Endothelial cell (in vitro differentiated cells): ENCODE data around the gene FSCN2. TPM values are rescaled to one million over a fixed set of nuclear protein-coding genes. Genes with fewer than 3 reads are reported as not detected.

Experiments
- DNase-seq: peaks from one replicate; pipeline ENCODE4 v3.0.0; 2021; ENCODE audit warnings: low spot score
- H3K27ac Mint-ChIP-seq: one replicate; pipeline ENCODE4 v1.8.0; 2021; ENCODE audit warnings: mixed read lengths, inconsistent platforms; ENCODE audit not compliant: unreplicated experiment
- H3K27me3 Mint-ChIP-seq: one replicate; pipeline ENCODE4 v1.8.0; 2021; ENCODE audit warnings: mild to moderate bottlenecking, moderate library complexity, mixed read lengths, inconsistent platforms; ENCODE audit not compliant: unreplicated experiment
- H3K36me3 Mint-ChIP-seq: one replicate; pipeline ENCODE4 v1.8.0; 2021; ENCODE audit warnings: mild to moderate bottlenecking, low read depth, mixed read lengths, inconsistent platforms; ENCODE audit not compliant: unreplicated experiment
- H3K4me1 Mint-ChIP-seq: one replicate; pipeline ENCODE4 v1.8.0; 2021; ENCODE audit warnings: mild to moderate bottlenecking, mixed read lengths, inconsistent platforms; ENCODE audit not compliant: unreplicated experiment
- H3K4me3 Mint-ChIP-seq: one replicate; pipeline ENCODE4 v1.8.0; 2021; ENCODE audit warnings: mild to moderate bottlenecking, mixed read lengths, inconsistent platforms; ENCODE audit not compliant: unreplicated experiment
- H3K9me3 Mint-ChIP-seq: one replicate; pipeline ENCODE4 v1.8.0; 2021; ENCODE audit warnings: mixed read lengths, inconsistent platforms; ENCODE audit not compliant: unreplicated experiment
- CTCF ChIP-seq: fragments of 200-600 bp; sonication (generic); IDR thresholded peaks from one replicate; pipeline ENCODE4 v1.5.0; 2021; ENCODE audit warnings: antibody characterized with exemption; ENCODE audit not compliant: unreplicated experiment
- total RNA-seq: library from RNA; stranded (reverse); fragmentation: NEBNext Ultra II Directional; extraction: Animal tissue kit (Norgen Biotek cat#: 25700); gene quantifications from one replicate; pipeline ENCODE4 v1.2.1, GENCODE V29; 2021; ENCODE audit not compliant: unreplicated experiment

FSCN2 gene
- total RNA-seq, 1 donor from 2014 or later, result 1.5 TPM

GRCh38 chr17:81494626-81495377 is 33.4 kb upstream of the FSCN2 start:
- H3K4me3 Mint-ChIP-seq, result no peak overlapping the region
- no peak for DNase-seq
- H3K27ac Mint-ChIP-seq, result no peak overlapping the region
- no peaks in the 10 kb centered on the region for H3K9me3 Mint-ChIP-seq
- TF ChIP-seq CTCF, result no peak
- H3K4me1 Mint-ChIP-seq, result peaks cover 4% of the 10 kb centered on the region
- H3K27me3 Mint-ChIP-seq, result peaks cover 11% of the 10 kb centered on the region
- H3K36me3 Mint-ChIP-seq, result no peaks in the 10 kb centered on the region

GRCh38 chr17:81498953-81499600 is 29.1 kb upstream of the FSCN2 start:
- Mint-ChIP-seq H3K27me3 (peaks cover 5% of the 10 kb centered on the region), H3K4me3 (no peak overlapping the region), H3K36me3 (no peaks in the 10 kb centered on the region), H3K9me3 (no peaks in the 10 kb centered on the region), H3K4me1 (no peaks in the 10 kb centered on the region), H3K27ac (no peak overlapping the region)
- no peak for DNase-seq
- TF ChIP-seq CTCF, result no peak

- Mint-ChIP-seq H3K4me1 (no peaks in the 10 kb centered on the region), H3K9me3 (no peaks in the 10 kb centered on the region), H3K4me3 (no peak overlapping the region), H3K27me3 (peaks cover 5% of the 10 kb centered on the region), H3K36me3 (no peaks in the 10 kb centered on the region), H3K27ac (no peak overlapping the region)
- no peak for TF ChIP-seq CTCF
- DNase-seq, result no peak
These were observed 28.6 kb upstream of the FSCN2 start for GRCh38 chr17:81499601-81499970.

- DNase-seq, result no peak
- Mint-ChIP-seq H3K4me1 (no peaks in the 10 kb centered on the region), H3K27ac (no peak overlapping the region), H3K36me3 (no peaks in the 10 kb centered on the region), H3K4me3 (no peak overlapping the region), H3K27me3 (peaks cover 5% of the 10 kb centered on the region), H3K9me3 (no peaks in the 10 kb centered on the region)
- TF ChIP-seq CTCF, result no peak
These were observed 28.1 kb upstream of the FSCN2 start for GRCh38 chr17:81500047-81500446.

- Mint-ChIP-seq H3K36me3 (no peaks in the 10 kb centered on the region), H3K27me3 (peaks cover 5% of the 10 kb centered on the region), H3K4me1 (no peaks in the 10 kb centered on the region), H3K4me3 (no peak overlapping the region), H3K9me3 (no peaks in the 10 kb centered on the region), H3K27ac (no peak overlapping the region)
- DNase-seq, result no peak
- no peak for TF ChIP-seq CTCF
These were observed 25.6 kb upstream of the FSCN2 start for GRCh38 chr17:81502471-81503017.
